GM19238 (cell line): ENCODE results near the gene SSTR4.
"Not testable (repeated sequence)": the region's sequence is repeated elsewhere in the genome, so short reads cannot be mapped to it uniquely, and the experiment has no call there.

Experiments used
- DNase-seq: peaks from one replicate; pipeline ENCODE4 v3.0.0; 2011; ENCODE audit warnings: low spot score; ENCODE audit not compliant: insufficient read length

SSTR4 gene

GRCh38 chr20:23034721-23035671 lies at the start of gene SSTR4:
TSS of gene SSTR4 (plus strand) at chr20:23035312. CDS start at chr20:23035484, 172 bp downstream.
- no peak for DNase-seq

GRCh38 chr20:22986601-22987000 lies 48.5 kb upstream of the SSTR4 start:
- no peak for DNase-seq

- not testable (repeated sequence) for DNase-seq
These were observed 43.7 kb upstream of the SSTR4 start for GRCh38 chr20:22991424-22991823.

DNA sequence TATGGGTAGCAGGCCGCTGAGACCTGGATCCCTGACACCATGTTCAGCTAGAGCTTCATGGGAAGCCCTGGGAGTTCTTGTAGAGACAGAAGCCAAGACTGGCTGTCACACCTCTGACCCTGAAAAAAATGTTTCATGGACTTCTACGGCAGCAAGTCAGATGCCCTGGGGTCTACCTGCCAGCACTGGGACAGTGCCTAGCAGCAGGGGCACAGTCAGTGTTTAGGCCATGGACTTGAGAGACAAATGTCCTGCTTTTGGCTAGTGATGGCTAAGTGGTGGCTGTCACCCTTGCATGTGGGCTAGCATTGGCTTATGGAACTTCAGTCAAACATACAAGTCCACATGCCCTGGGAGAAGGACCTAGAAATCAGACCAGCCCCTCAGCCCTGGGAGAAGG lies 41.3 kb upstream of the SSTR4 start:
- DNase-seq, result no peak

- no peak for DNase-seq
These were observed 39.2 kb upstream of the SSTR4 start for GRCh38 chr20:22995923-22996322.

DNA sequence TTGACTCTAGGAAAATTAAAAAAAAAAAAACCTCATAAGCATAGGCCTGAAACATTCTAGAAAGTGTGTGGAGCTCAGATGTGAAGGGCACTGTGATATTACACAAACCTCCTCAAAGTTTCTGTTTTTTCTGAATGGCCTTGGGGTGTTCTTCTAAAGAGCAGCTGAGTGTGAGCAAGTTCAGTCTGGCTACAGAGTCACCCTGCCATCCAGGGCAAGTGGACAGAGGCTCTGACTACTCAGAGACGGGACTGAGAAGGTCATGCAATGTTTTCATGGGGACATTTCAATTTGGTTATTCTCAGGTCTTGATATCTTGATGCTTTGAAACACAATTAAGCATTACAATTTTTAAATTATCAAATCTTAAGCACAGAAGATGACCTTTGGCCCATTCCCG lies 36.6 kb upstream of the SSTR4 start:
- no peak for DNase-seq

DNA sequence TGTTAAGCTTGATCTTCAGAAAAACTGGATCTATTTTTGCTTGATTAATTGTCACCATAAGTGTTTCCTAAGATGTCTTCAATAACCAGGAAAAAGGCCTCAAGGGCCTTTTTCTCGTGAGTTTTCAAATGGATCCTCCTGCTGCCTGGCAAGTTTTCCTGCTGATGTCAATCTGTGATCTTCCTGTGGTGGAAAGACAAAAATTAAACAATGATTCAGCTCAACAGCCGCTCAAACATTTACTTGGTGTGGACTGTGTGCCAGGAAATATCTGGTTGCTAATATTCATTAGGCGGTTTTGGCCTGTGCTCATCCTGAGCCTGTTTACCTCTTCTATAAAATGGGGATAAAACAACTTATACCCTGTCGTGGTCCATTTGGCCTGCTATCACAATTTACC lies 35.4 kb upstream of the SSTR4 start:
- DNase-seq, result no peak

- DNase-seq, result no peak
These were observed 34.7 kb upstream of the SSTR4 start for GRCh38 chr20:23000232-23000947.

GRCh38 chr20:23002276-23002675 lies 32.8 kb upstream of the SSTR4 start:
- DNase-seq, result no peak

DNA sequence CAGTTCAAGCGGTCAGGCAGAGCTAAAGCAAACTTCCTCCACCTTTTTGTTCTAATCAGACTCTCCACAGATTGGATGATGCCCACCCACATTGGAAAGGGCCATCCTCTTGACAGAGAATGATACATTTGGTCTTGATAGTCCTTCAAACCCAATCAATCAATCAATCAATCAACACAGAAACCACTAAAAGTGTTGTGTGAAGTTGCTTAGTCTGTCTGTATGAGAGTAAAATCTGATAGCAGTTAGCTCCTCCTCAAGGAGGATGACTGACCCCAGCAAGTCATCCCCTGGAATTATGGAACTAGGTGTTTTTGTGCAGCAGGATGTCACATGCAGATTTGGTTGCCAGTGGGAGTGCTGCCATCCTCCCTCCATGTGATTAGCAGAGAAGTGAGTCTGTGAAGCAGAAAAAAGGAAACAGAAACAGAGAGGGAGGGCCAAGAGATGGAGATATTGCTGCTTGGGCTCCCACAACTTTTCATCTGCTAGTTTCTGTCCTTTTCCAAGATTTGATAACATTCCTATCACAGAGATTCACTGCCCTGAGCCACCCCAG lies 32.0 kb upstream of the SSTR4 start:
- DNase-seq, result no peak

DNA sequence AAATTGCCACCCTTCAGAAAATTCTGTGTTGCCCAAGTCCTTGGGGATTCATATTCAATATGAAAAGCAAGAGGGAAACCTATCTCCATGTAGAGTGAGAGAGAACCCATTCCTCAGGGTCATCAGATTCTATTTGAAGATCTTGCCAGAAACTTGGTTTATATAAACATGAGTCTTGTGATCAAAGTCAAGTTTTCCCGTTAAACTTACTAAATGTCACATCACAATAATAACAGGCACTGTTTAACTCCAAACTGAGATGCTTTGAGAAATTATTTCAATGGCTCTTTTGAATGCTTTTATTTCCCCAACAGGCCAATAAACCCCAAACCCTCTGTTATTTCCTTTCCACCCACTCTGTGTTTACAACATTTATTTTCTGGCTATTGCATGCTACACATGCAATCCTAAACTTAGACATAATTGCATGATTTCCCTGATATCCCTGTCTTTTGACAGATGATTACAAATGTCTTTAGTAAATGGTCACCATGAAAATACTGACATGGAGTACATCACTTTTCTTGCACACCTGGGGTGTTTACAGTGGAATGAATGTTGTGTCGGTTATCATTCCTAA lies 31.1 kb upstream of the SSTR4 start:
- DNase-seq, result no peak

- no peak for DNase-seq
These were observed 29.3 kb upstream of the SSTR4 start for GRCh38 chr20:23005776-23006175.

- no peak for DNase-seq
These were observed 27.6 kb upstream of the SSTR4 start for GRCh38 chr20:23007462-23007861.

GRCh38 chr20:23007886-23008655 lies 27.0 kb upstream of the SSTR4 start:
- no peak for DNase-seq

- no peak for DNase-seq
These were observed 26.4 kb upstream of the SSTR4 start for GRCh38 chr20:23008667-23009066.

GRCh38 chr20:23009636-23010035 lies 25.5 kb upstream of the SSTR4 start:
- no peak for DNase-seq

DNA sequence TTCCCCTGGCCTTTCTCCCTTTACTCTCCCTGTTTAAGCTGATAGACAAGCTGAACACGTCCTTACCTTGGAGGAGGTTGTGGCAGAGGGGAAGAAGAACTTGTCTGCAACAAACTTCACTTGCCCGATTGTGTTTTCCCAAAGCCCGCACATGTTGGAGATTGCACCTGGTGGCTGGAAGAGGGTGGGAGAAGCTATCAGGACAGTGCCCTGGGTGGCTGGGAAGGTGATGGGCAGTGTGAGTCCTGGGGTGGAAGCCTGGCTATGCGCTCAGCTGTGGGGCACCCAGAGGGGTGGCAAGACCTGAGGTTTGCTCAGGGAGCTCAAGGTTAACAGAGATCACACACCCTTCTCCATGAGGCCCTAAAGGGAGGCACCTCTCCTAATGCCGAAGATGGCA lies 25.0 kb upstream of the SSTR4 start:
- no peak for DNase-seq

DNA sequence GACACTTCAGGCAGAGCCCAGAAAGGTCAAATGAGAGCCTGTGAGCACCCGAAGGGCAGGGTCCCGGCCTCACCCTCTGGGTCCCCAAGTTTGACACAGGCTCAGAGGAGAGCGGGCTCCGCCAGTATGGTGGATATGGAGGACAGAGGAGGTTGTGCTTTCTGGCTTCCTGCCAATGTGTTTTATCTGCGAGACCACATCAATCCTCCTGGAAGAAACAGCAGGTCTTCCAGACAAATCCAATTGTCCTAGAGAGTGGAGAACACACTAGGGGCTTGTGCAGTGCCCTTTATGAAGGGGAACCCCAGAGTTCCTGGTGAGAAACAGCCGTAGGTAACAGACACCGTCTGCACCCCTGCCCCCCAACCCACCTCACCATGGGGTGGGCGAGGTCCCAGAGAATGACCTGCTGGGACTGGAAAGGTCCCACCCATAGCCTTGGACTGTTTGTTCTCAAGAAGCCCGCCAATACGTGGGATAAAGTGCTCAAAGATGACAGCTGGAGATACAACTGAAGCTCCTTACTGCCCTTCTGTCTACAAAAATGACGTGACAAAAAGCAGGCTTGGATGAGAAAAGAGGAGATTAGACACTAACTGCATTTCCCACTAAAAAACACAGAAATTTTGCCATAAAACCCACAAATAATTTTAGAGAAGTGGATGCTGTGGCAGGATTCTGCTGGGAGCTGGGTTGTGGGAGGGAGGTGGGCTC lies 23.9 kb upstream of the SSTR4 start:
- no peak for DNase-seq

GRCh38 chr20:23013429-23013828 lies 21.7 kb upstream of the SSTR4 start:
- DNase-seq, result no peak

- DNase-seq, result no peak
These were observed 17.6 kb upstream of the SSTR4 start for GRCh38 chr20:23017516-23017915.
